DLD1 (cell line): ENCODE results near the gene C1QTNF9B.

ENCODE experiments used
- in situ Hi-C: cut with HindIII; loops from 2 replicates; pipeline ENCODE4 v1.10.0; 2017; ENCODE audit warnings: low sequenced_read_pairs

The C1QTNF9B gene

GRCh38 chr13:23859904-23860303 is 37.4 kb downstream of the C1QTNF9B start:
- in situ Hi-C loops = no loop called here

- in situ Hi-C loops = no loop called here
Observed at GRCh38 chr13:23859455-23859854, 37.8 kb downstream of the C1QTNF9B start.

DNA sequence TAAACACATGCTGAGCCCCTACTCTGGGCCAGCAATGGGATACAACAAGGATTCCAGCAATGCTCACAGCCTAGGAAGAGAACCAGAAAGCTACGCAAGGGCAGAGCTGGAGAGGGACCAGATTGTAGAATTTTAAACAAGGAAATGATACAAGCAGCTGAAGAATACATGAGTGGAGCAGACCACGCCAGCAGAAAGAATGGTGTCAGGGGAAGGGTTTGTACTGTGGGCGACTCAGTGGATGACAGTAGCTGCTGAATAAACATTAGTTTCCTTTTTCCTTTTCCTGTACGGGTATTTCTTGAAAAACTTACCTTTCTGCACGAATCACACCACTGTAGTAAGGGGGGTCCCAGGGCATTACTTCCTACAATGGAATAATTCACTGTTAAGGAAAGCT is 38.8 kb downstream of the C1QTNF9B start:
- in situ Hi-C loops = no loop called here

DNA sequence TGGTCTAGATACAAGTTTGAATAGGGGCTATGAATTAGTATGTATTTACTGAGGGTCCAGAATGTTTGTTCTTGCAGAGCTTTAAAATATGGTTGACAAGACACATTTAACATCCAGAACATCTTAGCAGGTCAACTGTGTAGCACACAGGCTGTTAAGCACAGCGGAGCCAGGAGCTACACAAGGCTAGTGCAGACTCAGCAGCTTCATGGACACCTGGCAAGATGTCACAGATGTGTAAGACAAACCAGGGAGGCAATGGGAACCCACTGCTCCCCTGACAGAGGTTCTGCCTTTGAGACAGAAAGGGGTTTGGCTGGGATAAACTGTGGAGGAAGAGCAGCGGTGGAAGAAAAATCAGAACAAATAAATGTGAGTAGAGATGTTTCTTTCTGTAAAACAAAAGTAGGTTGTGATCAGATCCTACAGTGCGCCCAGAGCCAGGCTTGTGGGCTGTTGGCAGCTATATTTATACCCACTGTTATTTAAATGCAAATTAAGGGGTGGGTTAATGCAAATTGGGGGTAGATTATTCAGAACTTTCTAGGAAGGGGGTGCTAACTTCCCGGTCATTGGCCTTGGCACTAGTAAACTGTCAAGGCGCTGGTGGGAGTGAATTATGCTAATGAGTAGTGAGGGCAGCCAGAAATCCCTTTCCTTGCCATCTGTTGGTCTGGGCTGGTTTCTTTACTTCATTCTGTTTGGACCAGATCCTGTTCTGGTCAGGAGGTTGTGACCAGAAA is 41.1 kb downstream of the C1QTNF9B start:
- in situ Hi-C loops = no loop called here

- in situ Hi-C loops = no loop called here
Observed at GRCh38 chr13:23855360-23855759, 41.9 kb downstream of the C1QTNF9B start.

DNA sequence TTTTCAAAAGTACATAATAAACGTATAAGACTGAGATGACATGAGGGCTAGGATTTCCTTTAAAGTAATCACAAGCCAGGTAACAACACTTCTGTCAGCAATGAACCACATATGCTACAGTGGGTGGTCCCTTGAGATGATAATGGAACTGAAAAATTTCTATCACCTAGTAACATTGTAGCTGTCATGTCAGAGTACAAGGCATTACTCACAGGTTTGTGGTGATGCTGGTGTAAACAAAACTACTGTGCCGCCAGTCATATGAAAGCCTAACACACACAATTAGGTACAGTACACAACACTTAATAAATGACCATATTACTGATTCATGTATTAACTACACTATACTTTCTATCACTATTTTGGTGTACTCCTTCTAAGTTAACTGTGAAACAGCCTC is 45.0 kb downstream of the C1QTNF9B start:
- in situ Hi-C loops = no loop called here

DNA sequence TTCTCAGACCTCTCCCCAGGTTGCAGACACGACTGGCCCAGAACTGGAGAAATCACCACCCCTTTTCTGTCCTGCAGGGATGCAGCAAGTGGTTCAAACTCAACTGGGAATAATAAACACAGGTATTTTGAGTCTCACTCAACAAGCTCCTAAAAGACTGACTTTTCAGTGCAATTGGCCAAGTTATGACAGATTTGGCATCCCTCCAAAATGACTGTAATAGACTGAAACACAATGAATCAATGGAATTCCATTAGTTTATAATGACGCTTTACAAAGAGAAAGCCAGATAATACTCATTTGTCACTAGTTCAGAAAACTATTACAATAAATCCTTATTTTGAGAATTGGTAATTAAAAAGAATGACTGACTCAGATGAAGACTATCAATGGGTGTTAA is 46.2 kb downstream of the C1QTNF9B start:
- in situ Hi-C loops = no loop called here

DNA sequence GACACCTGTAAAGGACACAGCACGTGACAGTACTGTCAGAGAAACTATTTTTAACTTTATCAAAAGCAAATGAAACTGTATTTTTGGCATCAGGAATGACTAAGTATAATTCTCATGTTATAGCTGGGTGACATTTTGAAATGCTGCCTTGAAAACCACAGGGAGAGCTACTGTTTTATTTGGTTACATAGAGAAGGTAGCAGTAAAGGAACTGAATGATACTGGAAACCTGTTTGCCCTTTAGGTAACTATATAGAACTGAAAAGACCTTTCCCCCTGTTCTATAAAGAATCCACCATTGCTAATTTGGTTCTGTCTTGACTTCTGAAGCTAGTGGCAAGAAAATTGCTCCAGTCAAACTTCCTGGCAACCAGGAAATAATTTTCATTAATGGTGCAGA is 47.2 kb downstream of the C1QTNF9B start:
- in situ Hi-C loops = no loop called here

DNA sequence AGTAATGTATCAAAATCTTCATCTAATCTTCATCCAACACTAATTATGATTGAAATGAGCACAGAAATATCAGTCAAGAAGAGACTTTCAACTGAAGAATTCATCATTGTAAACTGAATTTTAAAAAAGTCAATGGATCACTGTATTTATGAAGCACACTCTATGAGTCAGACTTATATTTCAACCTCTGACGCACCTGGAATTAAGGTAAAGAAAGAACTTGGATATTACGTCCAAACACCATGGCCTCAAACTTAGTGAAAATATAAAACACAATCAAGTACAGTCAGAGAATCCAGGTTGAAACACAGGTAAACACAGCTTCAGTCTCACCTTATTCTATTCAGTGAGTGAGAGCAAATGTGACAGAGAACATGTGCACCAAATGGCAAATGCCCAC is 47.6 kb downstream of the C1QTNF9B start:
- in situ Hi-C loops = no loop called here

DNA sequence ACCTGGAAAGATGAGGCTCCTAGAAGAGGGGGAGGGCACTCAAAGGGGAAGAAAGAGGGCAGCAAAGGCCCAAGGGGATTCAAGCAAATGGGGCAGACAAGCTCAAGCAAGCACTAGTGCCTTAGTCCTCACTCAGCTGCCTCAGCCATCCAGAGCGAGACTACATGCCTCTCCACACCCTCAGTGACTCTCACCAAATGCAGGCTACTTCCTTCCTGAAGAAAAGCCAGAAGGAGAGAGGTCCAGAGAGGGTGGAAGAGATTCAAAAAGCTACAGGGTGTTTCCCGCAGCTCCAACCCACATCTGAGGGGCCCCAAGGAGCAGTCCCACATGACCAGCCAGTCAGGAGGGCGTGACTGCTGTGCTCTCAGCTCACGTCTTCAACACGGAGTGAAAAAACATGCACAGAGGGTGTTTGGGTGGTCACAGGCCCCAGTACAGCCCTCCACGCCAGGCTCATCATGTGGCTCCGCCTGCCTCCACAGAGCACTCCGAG is 48.6 kb downstream of the C1QTNF9B start:
- in situ Hi-C loops = no loop called here

GRCh38 chr13:23848019-23848418 is 49.3 kb downstream of the C1QTNF9B start:
- in situ Hi-C loops = no loop called here

GRCh38 chr13:23847497-23847896 is 49.8 kb downstream of the C1QTNF9B start:
- in situ Hi-C loops = no loop called here

DNA sequence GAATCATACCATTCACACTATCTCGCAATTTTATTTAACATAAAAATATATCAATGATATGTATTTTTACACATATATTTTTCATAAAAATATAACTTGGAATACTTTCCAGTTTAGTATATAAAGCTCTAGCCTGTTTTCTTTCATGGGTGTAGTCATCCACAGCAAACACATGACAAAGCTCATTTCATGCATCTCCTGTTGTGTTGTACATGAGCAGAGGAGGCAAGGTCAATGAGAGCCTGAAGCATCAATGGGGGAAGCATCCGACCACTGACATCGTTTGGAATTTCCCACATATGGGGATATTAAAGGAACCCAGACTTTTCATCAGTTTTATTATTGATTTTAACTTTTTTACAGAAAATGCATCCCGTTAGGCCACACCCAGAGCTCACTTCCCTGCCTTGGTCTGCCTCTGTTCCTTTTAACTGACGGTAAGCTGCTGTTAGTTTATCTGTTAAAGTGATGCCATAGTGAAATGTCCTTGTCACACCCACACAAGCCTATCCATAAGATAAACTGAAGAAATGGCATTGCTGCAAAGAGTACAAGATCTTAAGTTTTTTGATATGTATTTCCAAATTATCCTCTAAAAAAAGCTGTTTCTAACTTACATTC is 52.1 kb downstream of the C1QTNF9B start:
- in situ Hi-C loops = no loop called here

DNA sequence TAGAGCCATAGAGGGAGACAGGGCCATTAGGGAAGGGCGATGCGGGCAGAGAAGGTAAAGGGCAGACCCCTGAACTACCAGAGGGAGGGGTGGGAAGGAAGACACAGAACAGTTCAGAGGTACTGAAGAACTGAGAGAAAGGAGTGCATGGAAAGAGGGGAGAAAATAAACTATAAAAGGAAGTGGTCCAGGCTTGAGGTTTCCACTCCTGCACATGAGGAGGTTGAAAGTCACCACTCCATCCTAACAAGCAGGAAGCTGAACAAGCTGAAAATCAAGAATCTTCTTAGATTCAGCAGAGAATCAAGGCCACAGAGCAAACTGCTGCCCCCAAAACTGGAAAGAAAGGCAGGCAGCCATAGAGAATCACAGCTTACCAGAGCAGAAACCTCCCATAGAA is 53.2 kb downstream of the C1QTNF9B start:
- in situ Hi-C loops = no loop called here

- in situ Hi-C loops = no loop called here
Observed at GRCh38 chr13:23843436-23843835, 53.9 kb downstream of the C1QTNF9B start.

DNA sequence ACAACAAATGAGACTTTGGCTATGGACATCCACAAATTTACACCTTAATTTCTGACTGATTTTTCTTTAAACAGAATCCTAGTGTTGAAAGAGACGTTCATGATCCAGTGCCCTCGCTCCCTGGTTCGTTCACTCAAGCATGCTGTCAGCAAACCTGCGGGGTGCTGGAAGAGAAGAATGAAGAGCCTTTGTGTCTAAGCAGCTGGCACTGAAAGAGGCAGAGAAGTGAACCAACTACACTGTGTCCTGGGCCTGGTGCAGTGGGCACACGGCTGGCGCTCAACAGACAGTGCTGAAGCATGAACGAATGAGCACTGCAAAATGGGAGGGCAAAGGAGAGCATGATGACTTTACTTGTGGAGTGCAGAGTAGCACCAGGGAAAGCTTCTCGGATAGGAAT is 54.9 kb downstream of the C1QTNF9B start:
- in situ Hi-C loops = no loop called here
